Glutamatergic neuron (in vitro differentiated cells): Measurements from ENCODE around the gene GBP4. TPM values are rescaled to one million over a fixed set of nuclear protein-coding genes. Genes with fewer than 3 reads are reported as not detected.

Source experiments
- DNase-seq: peaks from one replicate; pipeline ENCODE4 v3.0.0; 2022
- H3K27ac Mint-ChIP-seq: one replicate; pipeline ENCODE4 v1.8.0; 2020; ENCODE audit warnings: mild to moderate bottlenecking, mixed read lengths, inconsistent platforms; ENCODE audit not compliant: unreplicated experiment
- H3K27me3 Mint-ChIP-seq: one replicate; pipeline ENCODE4 v1.8.0; 2020; ENCODE audit warnings: mild to moderate bottlenecking, moderate library complexity, mixed read lengths, inconsistent platforms; ENCODE audit not compliant: unreplicated experiment
- H3K36me3 Mint-ChIP-seq: one replicate; pipeline ENCODE4 v1.8.0; 2020; ENCODE audit warnings: mild to moderate bottlenecking, mixed read lengths, inconsistent platforms; ENCODE audit not compliant: unreplicated experiment
- H3K4me1 Mint-ChIP-seq: one replicate; pipeline ENCODE4 v1.8.0; 2020; ENCODE audit warnings: mild to moderate bottlenecking, low read depth, mixed read lengths, inconsistent platforms; ENCODE audit not compliant: unreplicated experiment
- H3K4me3 Mint-ChIP-seq: one replicate; pipeline ENCODE4 v1.8.0; 2020; ENCODE audit warnings: mild to moderate bottlenecking, mixed read lengths, inconsistent platforms; ENCODE audit not compliant: unreplicated experiment
- H3K9me3 Mint-ChIP-seq: one replicate; pipeline ENCODE4 v1.8.0; 2020; ENCODE audit warnings: mild to moderate bottlenecking, moderate library complexity, mixed read lengths, inconsistent platforms; ENCODE audit not compliant: unreplicated experiment
- total RNA-seq: library from RNA; stranded (reverse); fragmentation: NEBNext Ultra II Directional; extraction: Animal tissue kit (Norgen Biotek cat#: 25700); gene quantifications from one replicate; pipeline ENCODE4 v1.2.1, GENCODE V29; 2021; ENCODE audit not compliant: unreplicated experiment
- TF ChIP-seq, protein P1 (sequence below): fragments of 200-600 bp; sonication (generic); IDR thresholded peaks from one replicate; pipeline ENCODE4 v1.5.0; 2021; ENCODE audit not compliant: partially characterized antibody, unreplicated experiment

Gene GBP4
- total RNA-seq, 1 donor from 2014 or later: not detected

DNA sequence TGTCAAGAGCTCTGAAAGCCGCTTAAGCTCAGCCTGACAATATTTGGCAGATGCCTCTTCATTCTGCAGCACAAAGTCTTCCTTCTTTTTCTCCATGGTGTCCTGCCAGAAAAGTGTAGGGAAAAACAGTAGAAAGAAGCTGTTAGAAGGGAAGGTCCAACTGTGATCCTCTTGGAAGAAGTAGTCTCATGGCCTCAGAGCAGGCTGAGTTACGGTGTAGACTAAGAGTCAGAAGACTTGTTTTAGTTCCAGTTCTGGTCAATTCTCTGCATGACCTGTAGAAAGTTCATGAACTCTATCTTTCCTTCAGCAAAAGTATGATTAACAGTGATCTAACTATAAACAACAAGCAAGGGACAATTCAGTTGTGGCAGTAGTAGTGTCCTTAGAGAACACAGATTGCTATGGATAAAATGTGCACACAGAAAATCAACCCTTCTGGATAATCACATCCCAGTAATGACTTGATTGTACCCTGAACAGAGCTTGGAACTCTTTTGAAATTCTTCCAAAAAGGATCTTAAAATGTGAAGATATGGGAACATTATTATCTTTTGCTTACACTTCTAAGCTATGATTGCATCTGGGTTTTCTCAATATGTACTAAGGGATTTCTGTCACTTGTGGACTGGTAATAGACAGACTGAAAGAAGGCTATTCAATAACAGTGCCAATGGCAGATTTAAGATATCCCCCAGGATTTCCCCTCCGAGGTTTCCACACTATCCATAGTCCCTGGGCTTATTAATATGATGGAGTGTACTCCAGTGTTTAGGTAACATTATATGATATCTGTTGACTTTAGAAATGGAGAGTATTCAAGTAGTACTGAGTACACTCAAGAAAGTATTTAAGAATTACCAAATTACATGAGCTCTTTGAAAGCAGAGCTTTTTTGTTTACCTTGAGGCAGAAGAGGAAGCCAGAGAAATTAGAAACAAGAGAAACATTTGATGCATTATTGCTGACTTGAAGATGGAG lies 50.8 kb downstream of the GBP4 start:
- peaks cover 3% of the 10 kb centered on the region for H3K27me3 Mint-ChIP-seq
- H3K9me3 Mint-ChIP-seq: no peaks in the 10 kb centered on the region
- H3K27ac Mint-ChIP-seq: no peak overlapping the region
- no peak overlapping the region for H3K4me3 Mint-ChIP-seq
- DNase-seq: no peak
- H3K36me3 Mint-ChIP-seq: no peaks in the 10 kb centered on the region
- TF ChIP-seq, protein P1, sequence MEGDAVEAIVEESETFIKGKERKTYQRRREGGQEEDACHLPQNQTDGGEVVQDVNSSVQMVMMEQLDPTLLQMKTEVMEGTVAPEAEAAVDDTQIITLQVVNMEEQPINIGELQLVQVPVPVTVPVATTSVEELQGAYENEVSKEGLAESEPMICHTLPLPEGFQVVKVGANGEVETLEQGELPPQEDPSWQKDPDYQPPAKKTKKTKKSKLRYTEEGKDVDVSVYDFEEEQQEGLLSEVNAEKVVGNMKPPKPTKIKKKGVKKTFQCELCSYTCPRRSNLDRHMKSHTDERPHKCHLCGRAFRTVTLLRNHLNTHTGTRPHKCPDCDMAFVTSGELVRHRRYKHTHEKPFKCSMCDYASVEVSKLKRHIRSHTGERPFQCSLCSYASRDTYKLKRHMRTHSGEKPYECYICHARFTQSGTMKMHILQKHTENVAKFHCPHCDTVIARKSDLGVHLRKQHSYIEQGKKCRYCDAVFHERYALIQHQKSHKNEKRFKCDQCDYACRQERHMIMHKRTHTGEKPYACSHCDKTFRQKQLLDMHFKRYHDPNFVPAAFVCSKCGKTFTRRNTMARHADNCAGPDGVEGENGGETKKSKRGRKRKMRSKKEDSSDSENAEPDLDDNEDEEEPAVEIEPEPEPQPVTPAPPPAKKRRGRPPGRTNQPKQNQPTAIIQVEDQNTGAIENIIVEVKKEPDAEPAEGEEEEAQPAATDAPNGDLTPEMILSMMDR: no peak
- H3K4me1 Mint-ChIP-seq: peaks cover 9% of the 10 kb centered on the region

DNA sequence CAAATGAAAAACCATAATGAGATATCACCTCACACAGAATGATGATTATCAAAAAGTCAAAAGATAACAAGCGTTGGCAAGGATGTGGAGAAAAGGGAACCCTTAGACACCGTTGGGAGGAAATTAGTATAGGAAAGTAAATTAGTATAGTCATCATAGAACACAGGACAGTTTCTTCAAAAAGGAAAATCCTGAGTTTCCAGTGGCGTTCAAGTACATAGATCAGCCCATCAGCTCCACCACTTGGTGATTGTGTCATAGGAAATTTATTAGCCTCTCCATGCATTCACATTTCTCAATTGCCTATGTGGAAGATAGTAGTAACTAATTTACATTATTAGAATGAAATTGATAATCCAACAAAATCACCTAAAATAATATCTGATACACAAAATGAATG lies 52.0 kb downstream of the GBP4 start:
- Mint-ChIP-seq H3K4me3 (no peak overlapping the region), H3K36me3 (no peaks in the 10 kb centered on the region), H3K27ac (no peak overlapping the region), H3K9me3 (no peaks in the 10 kb centered on the region), H3K27me3 (peaks cover 3% of the 10 kb centered on the region), H3K4me1 (peaks cover 9% of the 10 kb centered on the region)
- no peak for DNase-seq
- TF ChIP-seq, protein P1: no peak

DNA sequence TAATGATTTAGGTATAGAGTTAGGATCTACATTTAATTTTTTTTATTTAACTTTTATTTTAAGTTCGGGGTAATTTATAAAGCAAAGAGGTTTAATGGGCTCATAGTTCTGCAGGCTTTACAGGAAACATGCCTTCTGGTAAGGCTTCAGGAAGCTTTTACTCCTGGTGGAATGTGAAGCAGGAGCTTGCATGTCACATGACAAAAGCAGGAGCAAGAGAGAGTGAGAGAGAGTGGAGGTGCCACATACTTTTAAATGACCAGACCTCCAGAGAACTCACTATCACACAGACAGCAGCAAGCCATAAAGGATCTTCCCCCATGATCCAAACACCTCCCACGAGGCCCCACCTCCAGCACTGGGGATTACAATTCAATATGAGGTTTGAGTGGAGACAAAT lies 55.3 kb downstream of the GBP4 start:
- DNase-seq: no peak
- TF ChIP-seq, protein P1: no peak
- peaks cover 1% of the 10 kb centered on the region for H3K27me3 Mint-ChIP-seq
- no peaks in the 10 kb centered on the region for H3K36me3 Mint-ChIP-seq
- H3K9me3 Mint-ChIP-seq: no peaks in the 10 kb centered on the region
- no peak overlapping the region for H3K4me3 Mint-ChIP-seq
- H3K27ac Mint-ChIP-seq: no peak overlapping the region
- peaks cover 3% of the 10 kb centered on the region for H3K4me1 Mint-ChIP-seq

DNA sequence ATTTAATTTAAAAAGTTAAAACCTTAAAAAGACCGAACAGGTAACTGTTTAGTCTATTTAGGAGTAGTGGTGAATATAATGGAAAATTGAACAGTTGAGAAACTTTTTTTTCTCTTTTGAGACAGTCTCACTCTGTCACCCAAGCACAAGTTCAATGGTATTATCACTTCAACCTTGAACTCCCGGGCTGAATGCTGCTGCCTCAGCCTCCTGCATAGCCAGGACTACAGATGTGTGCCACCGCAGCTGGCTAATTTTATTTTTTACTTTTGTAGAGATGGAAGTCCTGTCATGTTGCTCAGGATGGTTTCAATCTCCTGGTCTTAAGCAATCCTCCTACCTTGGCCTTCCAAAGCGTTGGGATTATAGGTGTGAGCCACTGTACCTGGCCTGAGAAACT lies 56.6 kb downstream of the GBP4 start:
- Mint-ChIP-seq H3K27ac (no peak overlapping the region), H3K4me1 (no peaks in the 10 kb centered on the region), H3K27me3 (peaks cover 1% of the 10 kb centered on the region), H3K36me3 (no peaks in the 10 kb centered on the region), H3K4me3 (no peak overlapping the region), H3K9me3 (no peaks in the 10 kb centered on the region)
- DNase-seq: no peak
- TF ChIP-seq, protein P1: no peak

DNA sequence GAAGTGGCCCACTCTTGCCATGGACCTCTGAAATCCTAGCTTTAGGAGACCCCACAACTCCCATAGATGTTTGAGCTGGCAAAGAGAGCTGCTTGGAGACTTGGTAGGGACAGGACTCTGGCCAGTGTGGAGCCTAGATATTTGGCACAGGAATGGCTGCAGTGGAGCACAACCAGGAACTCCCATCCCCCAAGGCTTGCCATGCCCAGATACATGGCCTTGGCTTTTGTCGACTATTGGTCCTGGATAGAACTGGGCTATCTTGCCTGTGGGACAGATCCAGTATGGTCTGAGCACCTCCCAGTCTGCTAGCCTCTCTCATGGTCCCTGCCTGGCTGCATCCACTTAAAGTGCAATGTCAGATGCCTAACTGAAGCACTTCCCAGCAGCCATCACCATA lies 65.0 kb downstream of the GBP4 start:
- no peaks in the 10 kb centered on the region for H3K4me1 Mint-ChIP-seq
- DNase-seq: no peak
- H3K36me3 Mint-ChIP-seq: no peaks in the 10 kb centered on the region
- H3K4me3 Mint-ChIP-seq: no peak overlapping the region
- H3K9me3 Mint-ChIP-seq: no peaks in the 10 kb centered on the region
- TF ChIP-seq, protein P1: no peak
- no peak overlapping the region for H3K27ac Mint-ChIP-seq
- H3K27me3 Mint-ChIP-seq: peaks cover 2% of the 10 kb centered on the region
